GM19452 (cell line): Measurements from ENCODE around the gene DISP2.
A peak's percentile ranks its signal among the peaks of the same experiment; 100 is the strongest.

Experiments used
- ATAC-seq: cut with Tn5 transposase; IDR thresholded peaks from one replicate; pipeline ENCODE4 v1.9.1; 2021; ENCODE audit not compliant: unreplicated experiment

Gene DISP2

DNA sequence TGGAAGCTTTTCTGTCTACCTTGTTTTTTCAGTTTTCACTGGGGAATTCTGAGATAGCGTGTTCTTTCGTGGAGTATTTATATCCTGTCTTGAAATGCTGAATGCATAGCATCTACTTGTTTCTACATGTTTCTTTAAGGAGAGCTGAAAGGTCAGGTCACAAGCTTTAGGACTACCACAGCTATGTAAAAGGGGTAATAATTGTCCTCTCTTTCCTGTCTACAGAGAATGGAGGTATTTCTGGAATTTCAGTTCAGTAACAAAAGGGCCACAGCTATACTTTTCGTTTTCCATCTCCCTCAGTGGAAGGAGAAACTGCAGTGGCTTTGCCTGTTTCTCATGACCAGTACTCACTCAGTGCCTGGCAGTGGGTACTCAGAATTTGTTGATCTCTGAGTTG is 29.8 kb upstream of the DISP2 start:
- no peak for ATAC-seq

DNA sequence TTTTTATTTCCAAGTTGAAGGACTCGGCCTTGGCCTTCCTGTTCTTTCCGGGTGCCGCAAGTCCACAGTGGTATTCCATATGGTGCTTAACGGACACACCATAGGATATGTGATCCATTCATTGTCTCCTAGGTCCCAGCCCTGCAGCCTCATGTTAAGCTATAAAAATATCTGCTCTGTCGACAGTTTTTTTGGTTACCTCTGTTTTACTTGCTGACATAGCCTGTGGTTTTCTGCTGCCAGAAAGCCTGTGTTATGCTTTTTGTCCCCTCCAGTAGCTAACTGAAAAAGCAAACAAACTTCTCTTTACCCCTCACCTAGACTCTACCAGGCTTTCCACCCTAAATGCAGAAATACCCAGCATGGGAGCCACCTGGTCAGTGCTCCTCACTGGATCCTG is 29.3 kb upstream of the DISP2 start:
- no peak for ATAC-seq

DNA sequence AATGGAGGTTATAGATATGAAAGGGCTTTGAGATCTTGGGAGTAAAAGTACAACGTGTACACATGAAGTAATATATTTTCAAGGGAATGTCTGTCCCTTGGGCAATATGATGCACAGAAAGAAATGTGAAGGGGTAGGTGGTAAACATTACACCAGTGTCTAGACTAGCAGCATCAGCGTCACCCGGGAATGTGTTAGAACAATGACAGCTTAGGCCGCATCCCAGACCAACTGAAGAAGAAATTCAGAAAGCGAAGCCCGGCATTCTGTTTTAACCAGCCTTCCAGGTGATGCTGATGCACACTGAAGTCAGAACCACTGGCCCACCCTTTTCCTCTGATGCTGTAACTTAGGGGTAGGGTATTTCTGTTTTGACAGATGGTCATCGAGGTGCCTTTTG is 28.2 kb upstream of the DISP2 start:
- no peak for ATAC-seq

DNA sequence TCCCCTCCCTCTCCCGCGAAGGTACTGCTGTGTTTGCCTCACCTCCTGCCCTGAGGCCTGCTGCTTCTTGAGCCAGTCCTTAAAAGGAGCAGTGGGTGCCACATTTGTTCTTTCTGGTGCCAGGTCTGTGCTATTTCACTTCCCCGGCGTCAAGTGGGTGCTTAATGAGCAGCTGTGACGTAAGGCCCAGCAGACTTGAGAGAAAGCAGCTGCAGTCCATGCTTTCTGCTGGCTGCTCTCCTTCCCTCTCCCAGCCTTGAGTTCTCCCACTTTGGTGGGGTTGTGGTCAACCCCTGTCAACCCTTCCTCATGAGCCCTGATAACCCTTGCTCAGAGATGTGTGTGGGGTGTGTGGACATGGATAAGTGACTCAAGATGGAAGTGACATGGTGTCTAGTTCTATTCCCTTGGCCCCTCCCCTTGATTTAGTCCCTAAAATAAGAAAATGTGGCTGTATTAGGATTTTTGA is 27.6 kb upstream of the DISP2 start:
- no peak for ATAC-seq

DNA sequence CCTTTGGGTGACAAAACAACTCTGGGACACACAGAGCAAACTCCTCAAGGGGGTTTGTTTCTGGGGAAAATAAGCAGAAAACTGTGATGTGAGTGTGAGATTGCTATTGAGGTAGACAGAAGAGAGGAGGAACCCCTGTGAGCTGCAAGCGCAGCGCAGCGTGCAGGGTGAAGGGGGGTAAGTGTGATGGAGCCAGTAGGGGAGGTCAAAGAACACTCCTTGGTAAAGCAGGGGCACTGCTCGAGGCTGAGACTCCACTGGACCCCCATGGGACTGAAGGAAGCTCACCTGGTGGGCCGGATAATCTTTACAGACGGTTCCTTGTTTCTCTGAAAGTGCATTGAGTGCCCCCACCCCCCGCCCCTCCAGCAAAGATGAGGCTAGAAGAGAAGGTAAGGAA is 27.0 kb upstream of the DISP2 start:
- ATAC-seq: no peak

DNA sequence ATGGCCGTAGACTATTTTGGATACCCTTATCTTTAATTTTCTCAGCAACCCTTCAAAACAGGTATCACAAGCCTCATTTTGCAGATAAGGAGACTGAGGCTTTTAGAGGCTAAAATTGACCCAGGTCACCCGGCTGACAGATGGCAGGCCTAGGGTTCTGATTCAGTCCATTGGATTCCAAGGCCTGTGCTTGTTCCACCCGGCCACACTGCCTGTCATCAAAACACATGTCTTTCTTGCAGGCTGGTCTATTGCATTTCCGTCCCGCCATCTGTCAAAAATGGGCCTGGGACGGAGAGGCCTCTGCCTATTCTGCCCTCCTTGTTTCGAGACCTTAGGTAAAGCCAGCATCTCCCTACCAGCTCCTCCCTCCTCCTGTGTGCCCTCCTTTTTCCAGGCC is 26.4 kb upstream of the DISP2 start:
- no peak for ATAC-seq

DNA sequence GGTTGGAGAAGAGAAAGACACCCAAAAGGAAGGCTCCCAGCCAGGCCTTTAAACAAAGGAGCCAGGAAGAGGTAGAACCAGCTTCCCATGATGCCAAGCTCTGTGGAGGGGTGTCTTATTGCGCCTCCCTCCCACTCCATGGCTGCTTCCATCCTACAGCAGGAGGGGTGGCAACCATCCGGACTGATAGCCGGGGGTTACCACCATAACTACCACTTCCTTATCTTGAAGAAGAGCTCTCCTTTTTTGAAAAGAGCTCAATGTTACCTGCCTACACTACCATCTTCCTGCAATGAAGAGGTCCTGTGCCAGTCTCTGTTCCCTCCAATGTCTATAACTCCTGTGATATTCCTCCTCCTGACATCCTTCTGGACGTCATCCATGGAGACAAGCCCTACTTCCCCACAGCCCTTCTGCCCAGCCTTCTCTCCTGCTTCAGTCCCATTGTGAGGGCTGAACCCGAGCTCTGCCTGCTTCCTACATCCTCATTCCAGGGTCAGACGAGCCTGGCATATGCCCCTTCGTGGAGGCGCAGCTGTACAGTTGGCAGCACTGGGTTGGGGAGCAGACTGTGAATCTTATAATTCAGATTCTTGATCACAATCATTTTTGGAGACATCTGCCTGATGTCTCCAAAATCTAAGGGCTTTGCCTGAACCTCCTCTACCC is 25.8 kb upstream of the DISP2 start:
- no peak for ATAC-seq

DNA sequence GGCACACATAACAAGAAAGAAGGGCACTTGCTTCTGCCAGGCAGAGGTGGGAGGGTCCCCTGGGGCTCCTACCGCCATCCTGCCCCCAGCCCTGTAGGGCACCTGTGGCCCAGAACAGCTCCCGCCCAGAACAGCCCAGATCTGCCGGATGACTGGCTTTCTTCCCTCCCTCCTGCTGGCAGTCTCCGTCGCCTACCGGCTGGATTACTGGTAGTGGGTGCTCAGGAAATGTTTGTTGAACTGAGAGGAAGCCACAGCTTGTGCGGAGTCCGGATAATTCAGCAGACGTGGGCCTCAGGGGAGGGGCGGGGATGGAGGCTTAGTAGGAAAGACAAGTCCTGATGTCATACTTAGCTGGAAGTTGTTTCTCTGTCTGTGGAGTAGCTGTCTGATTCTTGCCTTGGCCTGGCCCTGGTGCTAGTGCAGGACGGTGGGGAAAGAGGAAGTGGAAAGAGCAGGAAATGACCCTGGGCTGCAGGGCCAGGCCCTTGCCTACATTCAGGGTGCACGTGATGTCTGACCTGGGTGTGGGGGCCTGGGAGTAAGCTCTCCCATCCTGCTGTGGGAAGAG is 24.0 kb upstream of the DISP2 start:
- no peak for ATAC-seq

DNA sequence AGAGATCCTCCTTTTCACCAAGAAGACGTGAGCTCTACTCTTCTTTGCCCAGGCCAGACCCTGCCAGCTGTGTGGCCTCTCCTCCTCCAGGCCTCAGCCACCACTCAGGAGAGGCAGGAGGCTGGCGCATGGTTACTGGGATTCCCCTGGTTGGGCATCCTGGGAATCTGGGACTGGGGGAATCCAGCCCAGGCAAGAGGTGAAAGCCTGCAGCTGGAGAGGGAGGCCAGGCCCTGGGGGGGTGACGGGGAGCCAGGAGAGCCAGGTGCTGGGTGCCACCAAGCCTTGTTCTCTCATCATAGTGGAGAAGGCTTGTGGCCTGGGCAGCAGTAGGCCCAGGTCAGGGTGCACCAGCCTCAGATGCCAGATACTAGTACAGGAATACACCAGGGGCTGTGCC is 23.5 kb upstream of the DISP2 start:
- no peak for ATAC-seq

DNA sequence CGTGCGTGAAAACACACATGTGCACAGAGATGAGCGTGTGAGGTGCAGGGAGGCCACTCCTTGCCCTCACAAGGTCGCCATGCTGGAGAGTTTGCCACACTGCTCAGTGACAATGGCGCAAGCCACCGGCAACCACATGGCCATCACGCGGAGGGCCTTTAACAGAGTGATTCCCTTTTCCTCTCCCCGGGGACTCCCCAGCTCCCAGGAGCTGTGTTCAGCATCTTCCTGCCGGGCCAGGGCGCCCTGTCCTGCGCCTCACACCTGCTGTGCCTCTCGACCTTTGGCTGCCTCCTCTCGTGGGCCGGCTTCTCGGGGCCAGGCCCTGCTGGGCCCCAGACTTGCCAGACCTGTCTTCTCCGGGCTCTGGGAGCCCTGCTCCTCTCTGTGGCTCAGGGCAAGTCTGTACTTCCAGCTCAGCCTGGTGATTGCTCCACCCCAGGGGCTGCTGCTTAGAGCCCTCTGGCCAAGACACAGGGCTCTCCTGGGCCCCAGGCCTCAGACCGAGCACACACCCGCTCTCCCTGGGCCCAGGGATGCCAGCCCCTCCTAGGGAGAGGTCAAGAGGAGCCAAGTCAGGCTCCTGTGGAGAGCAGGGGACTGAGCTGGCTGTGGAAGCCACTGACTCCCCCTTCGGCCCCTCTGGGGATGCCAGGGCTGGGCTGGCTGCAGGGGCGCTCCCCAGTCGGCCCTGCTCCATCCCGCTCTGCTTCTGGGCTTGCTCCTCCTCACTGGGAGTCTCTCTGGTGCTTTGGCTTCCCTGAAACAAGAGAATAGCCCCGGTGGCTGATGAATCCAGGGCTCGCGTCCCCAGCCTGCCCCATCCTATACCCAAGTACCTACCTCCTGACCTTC is 22.9 kb upstream of the DISP2 start:
- no peak for ATAC-seq

DNA sequence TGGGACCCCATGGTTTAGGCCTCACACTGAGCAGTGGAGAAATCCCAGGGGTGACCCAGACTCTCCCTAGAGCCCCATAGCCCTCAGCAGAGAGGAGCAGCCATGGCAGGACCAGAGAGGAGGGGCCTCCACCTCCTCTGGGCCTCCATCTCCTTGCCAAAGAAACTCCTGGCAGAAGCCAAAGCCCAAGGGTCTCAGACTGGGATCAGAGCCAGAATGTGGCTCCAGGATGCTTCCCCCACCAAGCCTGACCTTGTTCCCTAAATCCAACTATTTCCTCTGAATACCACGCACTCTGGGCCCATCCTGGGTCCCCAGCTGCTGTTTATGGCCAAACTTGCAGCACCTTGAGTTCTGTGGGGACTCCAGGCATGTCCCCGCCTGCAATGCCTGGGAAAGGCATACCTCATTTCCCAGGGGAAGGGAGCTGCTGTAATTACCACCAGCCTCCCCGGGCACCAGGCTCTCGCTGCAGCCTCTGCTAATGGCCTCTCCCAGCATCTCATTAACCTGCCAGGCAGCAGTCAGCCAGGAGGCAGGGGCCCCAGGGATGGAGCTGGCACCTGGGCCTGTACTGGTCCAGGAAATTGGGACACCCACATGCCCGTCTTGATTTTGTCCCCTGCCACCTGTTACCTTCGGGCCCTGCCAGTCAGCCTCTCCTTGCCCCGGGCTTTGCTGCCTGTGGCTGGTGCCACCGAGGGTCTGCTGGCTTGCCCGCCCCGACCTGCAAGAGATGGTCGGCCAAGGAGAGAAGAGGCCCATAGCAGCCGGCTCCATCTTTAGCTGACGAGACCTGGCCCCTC is 21.9 kb upstream of the DISP2 start:
- ATAC-seq: no peak

DNA sequence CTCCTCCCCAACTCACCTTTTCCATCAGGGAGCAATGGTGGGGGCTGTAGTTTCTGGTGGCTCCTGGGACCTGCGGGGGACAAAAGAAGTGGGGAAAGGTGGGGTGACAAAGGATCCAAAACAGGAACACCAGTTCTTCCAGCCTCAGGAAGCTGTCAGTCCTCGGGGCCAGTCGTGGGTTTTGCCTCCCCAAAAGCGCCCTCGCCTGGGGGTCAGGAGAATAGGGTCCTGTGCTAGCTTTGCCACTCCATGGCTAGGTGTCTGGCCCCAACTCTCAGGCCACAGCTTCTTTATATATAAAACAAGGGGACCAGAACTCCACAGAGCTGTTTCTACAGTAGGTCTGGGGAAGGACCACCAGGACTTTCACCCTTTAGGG is 21.3 kb upstream of the DISP2 start:
- ATAC-seq: no peak

DNA sequence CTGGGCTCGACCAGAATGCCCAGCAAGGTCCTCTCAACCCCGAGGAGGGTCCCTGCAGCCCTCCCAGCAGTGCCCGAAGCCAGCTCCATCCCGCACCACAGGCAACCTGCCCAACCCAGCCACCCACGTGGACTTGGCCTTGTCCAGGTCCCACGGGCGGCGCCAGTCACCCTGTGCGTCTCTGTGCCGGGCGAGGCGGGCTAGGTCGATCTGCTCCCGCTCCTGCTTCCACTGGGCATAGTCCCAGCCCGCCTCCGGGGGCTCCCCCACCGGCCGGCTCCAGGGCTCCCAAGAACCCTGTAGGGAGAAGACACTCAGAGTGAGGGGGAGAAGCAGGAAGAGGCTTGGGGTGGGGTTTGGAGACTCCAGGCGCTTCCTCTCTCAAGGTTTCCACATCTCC is 20.4 kb upstream of the DISP2 start:
- ATAC-seq: no peak

DNA sequence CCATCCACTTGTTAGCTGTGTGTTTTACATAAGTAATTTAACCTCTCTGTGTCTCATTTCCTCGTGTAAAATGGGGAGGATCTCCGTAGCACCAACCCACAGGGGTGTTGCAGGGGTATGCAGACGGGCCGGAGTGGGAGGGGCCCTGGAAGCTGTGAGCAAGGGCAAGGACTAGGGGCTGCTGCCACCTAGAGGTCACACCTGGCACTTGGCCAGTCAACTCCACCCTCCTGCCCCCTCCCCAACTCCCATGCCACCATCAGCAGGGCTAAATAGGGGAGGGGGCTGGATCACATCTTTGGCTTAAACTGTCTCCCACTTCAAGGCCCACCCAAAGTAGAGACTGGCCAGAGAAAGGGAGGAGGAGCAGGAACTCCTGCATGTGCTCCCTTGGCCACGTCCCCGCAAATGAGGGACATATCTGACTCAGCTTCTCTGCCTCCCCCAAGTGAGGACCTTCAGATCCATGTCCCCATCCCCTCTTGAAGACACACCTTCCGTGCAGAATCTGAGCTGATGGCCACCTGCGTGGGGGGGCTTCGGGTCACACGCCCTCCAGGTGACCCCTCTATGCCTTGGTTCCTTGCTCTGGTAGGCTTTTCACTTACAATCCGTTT is 19.9 kb upstream of the DISP2 start:
- ATAC-seq: peak; percentile 69

DNA sequence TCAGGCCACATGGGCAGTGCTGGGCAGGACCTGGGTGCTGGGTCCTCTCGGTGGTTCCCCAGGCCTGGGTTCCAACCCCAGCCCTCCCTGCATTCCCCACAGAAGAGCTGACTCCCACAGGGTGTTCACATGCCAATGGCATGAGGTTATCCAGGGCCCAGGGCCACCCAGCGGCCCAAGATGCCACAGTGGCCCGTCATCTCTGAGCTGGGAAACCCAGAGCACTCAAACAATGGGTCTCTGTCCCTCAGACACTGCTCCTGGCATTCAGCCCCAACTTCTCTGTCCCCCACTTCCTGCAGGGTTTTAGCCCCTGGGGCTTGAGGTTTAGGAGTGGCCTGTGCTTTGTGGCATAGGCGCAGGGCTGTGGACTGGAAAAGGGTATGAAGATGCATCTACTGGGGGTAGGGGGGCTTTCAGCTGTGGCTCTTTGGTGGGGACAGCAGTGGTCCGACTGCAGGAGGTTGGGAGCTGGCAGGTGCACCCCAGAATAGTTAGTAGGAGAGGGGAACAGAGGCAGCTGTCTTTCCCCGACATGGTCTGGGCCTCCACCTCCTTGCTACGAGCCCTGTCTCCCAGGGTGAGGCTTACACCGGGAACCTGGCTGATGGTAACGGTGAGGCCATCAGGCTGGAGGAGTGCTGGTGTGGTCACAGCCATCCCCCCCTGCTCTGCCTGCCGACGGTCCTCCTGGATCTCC is 18.9 kb upstream of the DISP2 start:
- ATAC-seq: no peak

DNA sequence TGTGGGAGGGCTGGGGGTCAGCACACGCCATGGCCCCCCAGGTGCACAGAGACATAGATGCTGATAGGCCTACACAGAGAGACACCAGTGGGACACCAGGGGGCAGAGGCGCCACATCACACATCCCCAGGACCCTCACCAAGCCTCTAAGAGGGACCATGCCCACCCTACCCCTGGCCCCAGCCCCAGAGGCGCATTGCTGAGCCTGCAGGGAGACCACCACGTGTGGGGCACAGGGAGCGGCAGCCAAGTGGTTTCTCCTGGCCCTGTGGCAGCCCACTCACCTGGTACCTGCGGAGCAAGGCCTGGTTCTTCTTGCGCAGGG is 18.4 kb upstream of the DISP2 start:
- ATAC-seq: no peak

DNA sequence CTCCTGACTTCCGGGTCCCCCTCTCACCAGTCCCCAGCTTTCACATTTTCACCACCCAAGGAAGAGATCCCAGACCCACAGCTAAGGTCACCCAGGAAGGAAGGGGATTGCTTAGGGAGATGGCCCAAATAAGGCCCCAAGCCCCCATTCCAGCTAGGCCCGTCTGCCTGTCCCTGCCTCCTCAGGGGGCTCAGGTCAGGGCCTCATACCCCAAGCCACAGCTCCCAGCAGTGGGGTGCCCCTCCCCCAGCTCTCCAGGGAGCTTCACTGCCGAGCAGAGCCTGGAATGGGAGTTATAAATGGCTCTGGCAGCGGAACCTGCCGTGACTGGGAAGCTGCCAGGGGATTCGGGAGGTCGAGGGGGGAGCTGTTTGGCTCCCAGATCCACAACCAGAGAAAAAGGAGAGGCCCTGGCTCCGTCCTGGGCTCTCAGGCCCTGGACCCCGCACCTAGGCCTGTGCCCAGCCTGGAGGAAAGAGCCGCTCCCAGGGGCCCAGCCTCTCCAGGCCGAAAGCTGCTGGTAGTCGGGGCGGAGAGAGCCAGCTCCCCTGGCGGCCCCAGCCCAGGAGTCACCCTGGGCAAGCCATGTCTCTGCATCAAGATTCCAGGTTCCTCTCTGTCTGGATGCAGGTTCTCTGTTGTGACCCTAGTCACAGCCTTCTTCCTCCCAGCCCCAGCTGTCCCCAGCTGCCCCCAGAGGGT is 17.8 kb upstream of the DISP2 start:
- ATAC-seq: no peak

DNA sequence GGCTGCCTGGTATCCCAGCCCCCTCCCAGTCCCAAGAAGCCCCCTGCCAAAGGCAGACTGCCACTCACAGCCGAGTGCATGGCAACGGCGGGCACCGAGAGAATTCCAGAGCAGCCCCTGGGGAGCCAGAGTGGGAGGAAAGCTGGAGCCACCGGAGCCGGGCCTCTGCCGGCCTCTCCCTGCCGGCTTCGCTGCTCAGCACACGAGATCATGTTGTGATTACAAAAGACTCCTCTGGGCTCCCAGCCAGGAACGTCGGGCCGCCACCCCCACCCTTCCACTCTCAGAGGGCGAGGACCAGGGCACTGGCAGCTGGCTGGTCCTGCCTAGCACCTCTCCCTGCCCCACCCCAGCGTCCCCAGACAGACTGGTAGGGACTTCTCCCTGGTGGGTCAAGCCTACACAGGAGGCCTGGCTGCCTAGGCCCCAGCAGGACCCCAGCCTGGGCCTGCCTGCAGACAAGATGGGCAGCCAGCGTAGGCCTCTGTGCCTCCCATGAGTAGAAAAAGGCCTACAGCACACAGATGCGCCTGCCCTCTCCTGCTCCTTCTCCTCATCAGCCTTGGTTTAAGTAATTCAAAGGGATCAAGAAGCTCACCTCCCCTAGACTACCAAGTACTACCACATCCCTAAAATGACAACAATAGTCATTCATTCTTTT is 17.1 kb upstream of the DISP2 start, which contains the start of gene CCDC9B:
Gene CCDC9B (minus strand): TSS at position 200 of the 661 bp plus-strand sequence. CDS start 120 bp downstream, at position 80.
- ATAC-seq: no peak
